Activated CD4-positive, CD25-positive, alpha-beta regulatory T cell treated with anti-CD3 and anti-CD28 coated beads, Interleukin-2, amount 50 U/mL, for 72 hours (primary cell): ENCODE data around the gene FARP1.

Source experiments
- DNase-seq: peaks from one replicate; pipeline ENCODE4 v3.0.0; 2021

Gene FARP1

DNA sequence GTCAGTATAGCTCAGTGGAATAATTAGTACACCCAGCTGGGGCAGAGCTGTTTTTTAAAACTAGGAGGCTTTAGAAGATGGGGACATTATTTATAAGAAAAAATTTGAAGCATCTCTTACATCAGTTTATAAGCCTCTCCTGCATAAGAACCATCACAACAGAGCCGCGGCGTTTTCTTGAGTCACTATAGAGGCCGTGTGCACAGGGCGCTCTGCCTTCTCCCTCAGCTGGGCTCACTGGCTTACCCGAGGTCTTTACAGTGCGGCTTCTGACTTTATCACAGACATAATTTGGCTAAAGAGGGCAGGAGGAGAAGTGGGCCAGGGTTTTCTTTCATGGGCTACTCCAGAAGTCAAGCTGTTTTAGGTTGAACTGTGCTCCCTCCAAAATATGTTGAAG is 169.7 kb downstream of the FARP1 start:
- no peak for DNase-seq

DNA sequence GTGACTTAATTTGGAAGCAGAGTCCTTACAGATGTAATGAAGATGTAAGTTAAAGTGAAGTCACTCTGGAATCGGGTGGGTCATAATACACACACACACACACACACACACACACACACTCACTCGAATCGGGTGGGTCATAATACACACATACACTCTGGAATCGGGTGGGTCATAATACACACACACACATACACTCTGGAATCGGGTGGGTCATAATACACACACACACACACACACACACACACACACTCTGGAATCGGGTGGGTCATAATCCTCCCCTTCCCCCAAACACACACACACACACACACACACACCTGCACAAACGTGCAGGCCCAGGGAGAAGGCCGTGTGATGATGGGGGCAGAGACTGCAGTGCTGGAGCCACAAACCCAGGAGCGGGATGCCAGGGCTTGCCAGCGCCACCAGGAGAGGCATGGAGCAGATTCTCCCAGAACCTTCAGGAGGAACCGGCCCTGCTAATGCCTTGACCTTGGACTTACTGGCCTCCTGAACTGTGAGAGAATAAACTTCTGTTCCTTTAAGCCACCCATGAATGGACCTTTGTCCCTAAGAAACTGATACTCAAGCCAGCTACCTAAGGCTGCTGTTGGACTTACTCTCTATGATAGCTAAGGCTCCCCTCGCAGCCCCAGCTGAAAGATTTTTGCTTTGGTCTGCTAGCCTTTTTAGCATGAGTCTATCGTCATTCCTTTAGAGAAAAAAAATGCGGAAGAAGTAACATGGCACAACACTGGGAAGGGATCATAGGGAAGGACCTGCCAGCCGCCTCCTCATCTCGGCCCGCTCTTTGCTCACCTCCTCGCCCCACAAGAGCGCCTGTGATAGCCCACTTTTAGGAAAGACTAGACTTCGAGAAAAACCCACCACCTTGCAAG is 170.4 kb downstream of the FARP1 start:
- no peak for DNase-seq

DNA sequence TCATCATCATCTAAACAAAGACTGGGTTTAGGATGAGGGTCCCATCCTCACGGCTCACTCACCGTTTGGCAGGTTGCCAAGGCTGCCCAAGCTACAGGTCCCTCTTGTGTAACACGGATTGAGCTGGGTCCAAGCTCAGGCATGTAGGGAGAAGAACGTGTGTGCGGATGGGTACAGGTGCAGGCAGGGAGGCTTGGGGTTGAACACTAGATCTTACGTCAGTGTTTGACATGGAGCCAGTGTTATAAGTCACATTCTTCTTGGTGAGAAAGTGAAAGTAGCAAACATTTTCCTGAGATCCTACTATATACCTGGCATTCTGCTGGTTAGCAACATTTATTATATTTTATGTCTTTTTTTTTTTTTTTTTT is 171.0 kb downstream of the FARP1 start:
- DNase-seq, result no peak

DNA sequence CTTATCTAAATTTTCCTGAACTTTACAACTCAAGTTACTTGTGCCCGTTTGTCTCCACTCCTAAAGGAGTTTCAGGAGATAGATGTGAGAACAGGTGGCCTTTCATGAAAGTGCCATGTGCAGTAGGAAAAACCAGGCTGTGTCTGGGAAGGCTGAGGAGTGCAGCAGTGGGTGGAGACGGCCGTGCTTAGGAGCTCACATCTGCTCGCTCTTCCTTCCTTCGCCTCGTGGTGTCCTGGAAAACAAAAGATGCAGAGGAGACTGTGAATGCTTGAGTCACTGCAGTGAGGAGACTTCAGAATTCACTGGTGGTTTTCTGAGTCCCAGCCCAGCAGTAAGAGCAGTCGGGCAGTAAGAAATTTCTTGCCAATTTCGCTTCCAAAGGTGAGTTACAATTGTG is 172.6 kb downstream of the FARP1 start:
- no peak for DNase-seq

DNA sequence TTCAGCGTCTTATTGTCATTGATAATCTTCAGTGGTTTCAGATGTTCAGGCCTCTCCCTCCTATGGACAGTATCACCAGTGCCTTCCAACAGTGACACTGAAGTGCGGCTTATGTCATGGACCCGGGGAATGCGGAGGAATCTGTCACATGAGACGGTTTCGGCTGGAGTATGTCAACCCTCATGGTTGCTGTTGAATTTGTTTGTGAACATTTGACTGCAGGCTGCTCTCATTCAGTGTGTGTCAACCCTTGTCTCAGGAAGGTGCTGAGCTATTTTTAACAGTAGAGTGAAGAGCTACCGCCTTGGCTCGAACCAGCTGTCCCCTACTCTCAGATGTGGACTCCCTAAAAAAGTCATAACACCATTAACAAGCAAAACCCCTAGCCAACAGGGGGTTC is 173.0 kb downstream of the FARP1 start:
- no peak for DNase-seq

DNA sequence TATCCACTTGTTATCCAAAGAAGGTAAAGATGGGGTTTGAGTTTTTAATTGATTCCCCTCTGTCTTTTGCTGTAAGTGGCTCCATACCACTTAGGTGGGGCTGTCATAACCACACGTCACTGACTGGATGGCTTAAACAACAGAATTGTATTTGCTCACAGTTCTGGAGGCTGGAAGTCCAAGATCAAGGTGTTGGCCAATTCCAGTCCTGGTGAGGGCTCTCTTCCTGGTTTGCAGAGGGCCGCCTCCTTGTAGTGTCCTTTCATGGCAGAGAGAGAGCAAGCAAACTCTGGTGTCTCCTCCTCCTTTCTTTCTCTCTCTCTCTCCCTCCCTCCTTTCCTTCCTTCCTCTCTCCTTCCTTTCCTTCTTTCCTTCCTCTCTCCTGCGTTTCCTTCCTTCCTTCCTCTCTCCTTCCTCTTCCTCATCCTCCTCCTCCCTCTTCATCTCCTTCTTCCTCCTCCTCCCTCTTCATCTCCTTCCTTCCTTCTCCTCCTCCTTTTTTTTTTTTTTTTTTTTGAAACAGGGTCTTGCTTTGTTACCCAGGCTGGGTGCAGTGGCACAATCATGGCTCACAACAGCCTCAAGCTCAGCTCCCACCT is 174.8 kb downstream of the FARP1 start:
- DNase-seq, result no peak

DNA sequence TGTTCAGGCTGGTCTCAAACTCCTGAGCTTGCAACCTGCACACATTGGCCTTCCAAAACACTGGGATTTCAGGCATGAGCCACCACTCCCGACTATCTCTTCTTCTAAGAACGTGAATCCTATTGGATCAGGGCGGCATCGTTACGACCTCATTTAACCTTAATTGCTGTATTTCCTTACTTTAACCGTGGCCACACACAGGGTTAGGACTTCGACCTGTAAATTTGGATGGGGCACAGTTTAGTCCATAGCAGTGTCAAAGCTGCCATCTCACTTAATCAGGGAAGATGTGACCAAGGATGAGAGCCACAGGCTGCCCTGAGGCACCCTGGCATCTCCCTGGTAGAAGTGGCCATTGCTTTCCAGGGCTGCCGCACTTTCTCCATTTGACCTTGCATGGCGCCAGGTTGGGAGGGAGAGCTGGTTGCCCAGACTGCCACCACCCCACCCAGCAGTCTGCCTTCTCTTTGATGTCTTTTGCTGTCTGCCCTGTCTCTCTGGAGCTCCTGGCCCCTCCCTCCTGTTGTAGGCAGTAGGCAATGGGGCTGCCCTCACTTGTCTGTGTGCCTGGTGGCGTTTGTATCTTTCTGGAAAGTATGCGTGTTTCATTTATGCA is 175.5 kb downstream of the FARP1 start:
- no peak for DNase-seq

DNA sequence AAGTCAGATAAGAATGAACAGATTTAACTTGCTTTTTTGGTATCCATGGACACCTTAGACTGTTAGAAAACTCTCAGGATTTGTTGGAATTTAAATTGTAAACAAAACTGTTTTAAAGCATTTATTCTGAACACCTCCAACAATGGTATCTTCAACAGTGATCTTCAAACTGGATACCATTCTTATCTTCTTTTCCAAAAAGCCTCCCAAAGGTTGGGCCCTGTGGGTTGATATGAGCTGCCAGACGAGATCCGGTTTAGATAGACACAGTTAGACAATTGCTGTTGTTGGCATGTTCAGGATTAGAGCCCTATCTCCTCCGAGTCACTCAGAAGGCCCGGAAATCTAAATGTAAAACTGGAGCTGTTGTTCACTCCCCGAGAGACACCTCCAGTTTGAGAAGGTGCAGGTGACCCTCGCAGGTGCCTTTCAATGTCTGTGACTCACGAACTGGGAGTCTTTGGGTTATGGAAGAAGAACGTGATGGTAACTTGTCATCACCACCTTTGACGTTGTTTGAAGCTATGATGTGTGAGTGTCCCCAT is 177.7 kb downstream of the FARP1 start:
- no peak for DNase-seq

DNA sequence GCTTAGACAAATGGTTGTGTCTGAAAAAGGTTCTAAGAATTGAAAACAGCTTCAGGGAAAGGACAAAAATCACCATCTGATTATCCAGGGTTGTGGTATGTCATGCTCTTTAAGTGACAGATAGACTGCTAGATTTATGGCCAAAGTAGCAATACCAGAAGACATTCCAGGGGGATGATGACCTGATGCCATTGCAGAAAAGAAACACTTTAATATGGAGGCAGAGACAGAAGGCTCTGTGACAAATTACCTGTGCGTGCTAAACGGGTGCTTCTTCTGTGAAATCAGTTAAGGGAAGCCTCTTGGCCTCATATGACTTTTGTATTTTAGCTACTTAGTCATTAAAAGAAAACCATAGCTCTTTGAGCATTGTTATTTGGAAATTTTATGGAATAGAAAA is 178.5 kb downstream of the FARP1 start:
- DNase-seq, result no peak

DNA sequence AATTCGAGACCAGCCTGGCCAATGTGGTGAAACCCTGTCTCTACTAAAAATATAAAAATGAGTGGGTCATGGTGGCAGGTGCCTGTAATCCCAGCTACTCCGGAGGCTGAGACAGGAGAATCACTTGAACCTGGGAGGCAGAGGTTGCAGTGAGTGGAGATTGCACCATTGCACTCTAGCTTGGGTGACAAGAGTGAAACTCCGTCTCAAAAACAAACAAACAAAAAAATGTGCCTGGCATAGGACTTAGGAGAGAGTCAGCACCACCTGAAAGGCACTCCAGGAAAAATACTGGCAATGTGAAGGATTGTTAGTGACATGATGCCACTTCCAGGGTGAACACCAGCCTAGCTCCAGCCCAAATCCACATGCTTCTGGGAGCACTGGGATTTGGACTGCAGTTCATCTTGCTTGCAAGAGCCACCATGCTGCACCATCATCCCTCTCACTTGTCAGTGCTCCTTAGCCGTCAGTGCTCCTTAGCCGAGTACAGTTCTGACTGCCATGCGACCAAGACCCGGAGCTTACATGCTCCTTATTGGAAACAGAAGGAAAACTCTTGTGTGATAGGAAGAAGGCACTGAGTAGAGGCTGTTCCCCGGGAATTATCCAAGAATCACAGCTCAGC is 179.3 kb downstream of the FARP1 start:
- DNase-seq, result no peak

DNA sequence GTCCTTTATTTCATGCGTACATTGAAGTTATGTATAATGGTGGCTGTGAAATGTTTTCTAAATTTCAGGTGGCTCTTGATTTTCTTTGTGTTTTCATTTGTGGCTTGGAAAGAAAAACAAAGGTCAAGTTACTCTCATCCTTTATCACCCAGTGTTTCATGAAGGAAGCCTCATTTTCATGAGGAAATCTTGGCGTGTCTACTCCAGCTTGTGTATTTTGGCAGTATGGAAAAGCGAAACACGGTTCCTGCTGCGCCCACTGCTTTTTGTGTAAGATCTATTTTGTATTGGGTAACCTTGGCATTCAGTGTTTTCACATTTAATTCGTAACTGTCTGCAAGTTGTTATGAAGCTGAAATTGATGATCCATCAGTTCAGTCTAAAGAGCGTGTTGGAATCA is 181.2 kb downstream of the FARP1 start:
- no peak for DNase-seq

DNA sequence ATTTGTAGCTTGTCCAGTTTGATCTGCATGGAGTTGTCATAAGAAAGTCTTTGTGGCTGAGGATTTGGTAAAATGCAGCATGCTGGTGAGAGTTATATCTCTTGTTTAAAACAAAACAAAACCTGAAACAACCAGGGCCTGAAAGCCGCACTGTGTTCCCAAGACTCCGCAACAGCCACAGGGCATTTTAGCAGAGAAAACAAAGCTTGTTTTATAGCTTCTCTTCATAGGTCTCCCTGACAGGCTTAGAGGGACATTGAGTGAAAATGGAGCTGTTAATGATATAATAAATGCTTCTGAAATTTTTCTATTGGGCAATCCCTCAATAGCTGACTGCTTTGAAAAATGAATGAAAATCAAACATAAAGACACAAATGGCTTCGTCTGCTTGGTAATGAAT is 182.8 kb downstream of the FARP1 start:
- DNase-seq, result no peak

DNA sequence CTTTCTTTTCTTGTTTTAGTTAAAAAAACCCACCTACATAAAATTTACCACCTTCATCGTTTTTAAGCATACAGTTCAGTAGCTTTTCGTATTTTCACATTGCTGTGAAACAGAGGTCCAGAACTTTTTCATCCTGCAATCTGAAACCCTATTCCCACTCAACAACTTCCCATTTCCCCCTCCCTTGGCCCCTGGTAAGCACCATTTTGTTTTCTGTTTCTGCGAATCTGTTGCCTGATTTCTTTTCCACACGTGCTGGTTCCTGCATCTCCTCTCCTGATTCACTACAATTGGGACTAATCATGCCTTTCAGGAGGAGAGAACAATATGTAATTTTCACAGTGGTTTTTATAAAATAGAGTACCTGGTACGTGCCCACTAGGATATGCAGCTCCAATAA is 183.4 kb downstream of the FARP1 start:
- DNase-seq, result no peak

DNA sequence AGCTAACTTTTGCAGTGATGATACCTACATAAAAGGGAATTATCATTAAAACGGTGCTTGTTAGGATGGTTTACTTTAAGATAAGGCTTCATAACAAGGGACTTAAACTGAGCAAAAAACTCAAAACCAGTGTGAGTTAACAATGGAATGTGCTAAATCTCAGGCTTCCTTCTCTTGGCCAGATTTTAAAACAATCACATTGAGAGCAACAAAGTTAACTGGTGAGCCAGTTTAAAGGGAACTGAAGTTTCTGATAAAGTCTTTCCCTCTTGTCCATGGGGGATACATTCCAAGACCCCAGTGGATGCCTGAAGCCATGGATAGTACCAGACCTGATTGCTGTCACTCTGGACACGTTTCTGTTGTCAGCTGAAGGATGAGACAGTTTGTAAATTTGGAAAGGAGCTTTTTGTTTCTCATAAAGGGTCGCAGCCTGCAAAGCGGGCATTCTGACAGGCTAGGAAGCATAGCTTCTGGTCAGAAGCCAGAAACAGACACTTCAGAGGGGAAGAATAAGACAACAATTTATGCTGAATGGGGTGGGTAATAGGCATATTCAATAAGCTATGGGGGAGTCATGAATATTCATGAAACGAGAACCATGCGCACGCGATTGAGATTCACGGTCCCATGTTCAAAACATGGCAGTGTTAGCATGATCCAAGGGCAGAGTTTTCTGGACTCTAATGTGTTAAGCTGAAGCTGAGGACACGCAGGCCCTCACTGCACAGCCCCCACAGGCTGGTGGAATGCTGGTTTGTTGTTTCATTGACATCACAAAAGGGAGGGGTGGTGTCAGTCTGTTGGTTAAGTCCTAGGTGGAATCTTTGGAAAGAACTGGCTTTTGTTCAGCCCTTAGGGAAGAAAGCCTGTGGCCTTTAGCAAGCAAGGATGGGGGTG is 184.7 kb downstream of the FARP1 start:
- DNase-seq, result no peak

DNA sequence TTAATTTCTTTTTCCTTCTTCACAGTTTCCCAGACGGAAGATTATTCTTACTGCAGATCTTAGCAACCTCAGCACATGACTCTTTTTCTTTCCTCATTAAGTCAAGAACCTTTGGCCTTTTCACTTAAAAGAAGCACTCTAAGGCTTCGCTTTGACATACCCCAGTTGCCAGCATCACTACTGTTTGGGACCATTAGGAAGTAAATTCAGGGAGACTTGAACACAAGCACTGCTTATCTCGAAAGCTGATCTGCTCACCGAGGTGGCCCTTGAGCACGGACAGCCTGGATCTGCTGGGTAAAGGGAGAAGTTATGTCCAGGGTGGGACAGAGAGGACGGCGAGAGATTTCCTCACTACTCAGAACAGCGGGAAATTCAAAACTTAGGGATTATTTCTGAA is 185.6 kb downstream of the FARP1 start:
- DNase-seq, result no peak

DNA sequence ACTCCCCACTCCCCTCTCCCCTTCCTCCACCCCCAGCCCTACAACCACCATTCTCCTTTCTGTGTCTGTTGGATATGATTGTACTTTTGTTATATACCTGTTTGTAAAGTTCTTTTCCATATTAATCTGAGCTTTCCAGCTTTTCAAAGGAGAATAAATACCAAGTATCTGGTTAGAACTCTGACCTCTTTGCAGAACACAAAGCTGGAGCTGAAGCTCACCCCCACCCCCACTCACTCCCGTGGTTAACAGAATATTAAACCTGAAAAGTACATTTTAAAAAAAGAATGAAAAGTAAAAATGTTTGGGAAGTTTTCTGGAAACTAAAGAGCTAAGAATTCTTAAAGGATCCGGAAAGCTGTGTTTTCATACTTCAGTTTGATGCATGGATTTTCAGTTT is 189.3 kb downstream of the FARP1 start:
- DNase-seq, result no peak

DNA sequence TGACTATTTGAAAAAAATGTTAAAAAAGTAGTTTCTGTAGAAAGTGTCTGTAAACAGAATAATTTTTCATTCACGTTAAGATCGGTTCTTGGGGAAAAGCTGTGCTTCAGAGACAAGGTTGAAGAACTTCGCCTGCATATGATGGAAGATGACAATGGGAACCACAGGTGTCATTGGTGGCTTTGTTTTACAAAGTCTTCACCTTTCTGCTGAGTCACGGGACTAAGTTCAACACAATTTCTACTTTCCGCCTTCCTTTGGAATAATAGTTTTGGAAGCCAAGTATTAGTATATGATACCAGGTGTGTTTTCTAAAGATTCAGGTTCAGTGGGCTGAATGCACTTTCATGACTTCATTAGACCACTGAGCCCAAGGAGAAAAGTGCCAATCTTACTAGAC is 189.8 kb downstream of the FARP1 start:
- DNase-seq, result no peak

DNA sequence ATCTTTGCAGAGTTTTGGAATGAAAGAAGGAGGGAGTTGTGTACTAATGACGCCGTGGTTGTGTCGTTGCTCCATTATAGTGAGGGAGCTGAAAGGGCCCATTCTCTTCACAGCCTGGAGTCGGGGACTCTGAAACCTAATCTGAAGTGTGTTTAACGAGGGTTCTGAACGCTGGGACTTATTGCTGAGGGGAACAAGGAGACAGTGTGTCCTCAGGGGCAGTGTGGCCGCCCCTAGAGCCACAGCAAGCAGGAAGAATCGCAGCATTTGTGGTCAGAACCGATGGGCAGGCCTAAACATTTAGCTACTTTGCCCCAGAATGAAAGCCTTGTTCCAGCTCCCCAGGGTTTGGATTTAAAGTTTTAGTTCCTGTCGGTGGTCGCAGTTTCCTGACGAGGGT is 190.6 kb downstream of the FARP1 start:
- no peak for DNase-seq

DNA sequence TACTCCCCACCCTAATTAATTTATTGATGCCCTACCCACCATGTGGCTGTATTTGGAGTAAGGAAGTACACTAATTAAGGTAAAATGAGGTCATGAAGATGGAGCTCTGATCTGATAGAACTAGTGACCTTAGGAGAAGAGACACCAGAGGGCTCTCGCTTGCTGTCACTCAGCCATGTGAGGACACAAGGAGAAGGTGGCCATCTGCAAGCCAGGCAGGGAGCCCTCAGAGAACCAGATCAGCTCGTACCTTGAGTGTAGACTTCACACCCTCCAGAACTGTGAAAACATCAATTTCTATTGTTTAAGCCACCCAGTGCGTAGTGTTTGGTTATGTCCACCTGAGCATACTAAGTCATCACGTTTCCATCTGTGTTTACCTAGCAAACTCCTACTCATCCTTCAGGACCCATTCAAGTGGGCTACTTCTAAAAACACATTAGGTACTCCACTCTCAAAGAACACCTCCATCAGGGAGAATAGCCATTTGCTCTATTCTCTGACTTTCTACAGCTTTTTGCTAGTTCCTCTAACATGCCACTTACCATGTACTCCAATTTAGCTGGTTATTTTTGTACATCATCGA is 191.8 kb downstream of the FARP1 start:
- DNase-seq, result no peak

DNA sequence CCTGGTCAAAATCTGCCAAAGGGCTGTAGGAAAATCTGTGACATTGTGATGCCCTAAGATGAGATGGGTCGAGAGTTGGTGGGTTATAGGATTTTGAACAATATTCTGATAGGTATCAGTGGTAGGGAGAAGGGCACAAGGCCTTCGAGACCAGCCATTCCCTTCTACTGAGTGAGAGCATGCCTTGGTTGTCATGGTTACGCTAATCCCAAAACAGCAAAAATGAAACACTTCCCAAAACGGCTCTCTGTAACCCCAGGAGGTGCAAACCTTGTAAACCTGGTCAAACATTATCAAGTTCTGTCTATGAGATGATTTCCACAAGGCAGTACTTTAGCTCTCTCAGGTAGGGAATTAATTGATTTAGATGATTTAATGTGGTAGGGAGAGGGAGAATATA is 192.8 kb downstream of the FARP1 start:
- DNase-seq, result no peak

DNA sequence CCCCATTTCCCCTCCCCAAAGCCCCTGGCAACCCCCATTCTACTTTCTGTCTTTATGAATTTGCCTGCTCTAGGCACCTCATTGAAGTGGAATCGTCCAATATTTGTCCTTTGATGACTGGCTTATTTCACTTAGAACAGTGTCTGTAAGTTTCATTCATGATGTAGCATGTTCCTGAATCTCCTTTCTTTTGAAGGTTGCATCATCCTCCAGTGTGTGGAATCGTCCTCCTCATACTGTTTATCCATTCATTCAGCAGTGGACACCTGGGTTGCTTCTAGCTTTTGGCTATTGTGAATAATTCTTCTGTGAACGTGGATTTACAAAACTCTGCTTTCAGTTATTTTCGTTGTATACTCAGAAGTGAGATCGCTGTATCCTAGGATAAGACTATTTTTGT is 195.4 kb downstream of the FARP1 start:
- DNase-seq, result no peak
